ENCODE data around the gene UNC5C. TPM values are rescaled to one million over a fixed set of nuclear protein-coding genes. Genes with fewer than 3 reads are reported as not detected.
A peak's percentile ranks its signal among the peaks of the same experiment; 100 is the strongest.

UNC5C gene
- total and polyA plus RNA-seq, 10 of the 15 experiments (the other 5 are each of a cell fraction or from before 2014, with no cell fraction given) = 0.02 to 2.0 (median 0.15) TPM; not detected in 1

GRCh38 chr4:95549246-95550114 lies 707 bp upstream of the UNC5C start (continued):
- no peak for TF ChIP-seq CBX3 (IDR thresholded peaks at IDR 0.05; ENCODE audit: borderline replicate concordance, low read depth)
- TF ChIP-seq MEF2A (IDR thresholded peaks at IDR 0.05; ENCODE audit: insufficient read depth, low read depth, low read length) = no peak
- TF ChIP-seq EED (IDR thresholded peaks at IDR 0.05; ENCODE audit: low read depth) = no peak
- no peak for TF ChIP-seq CTCF (IDR thresholded peaks at IDR 0.05 in 2 of 3, conservative IDR thresholded peaks at IDR 0.05 in 1 of 3; ENCODE audit: control insufficient read depth in 2 of 3, extremely low read depth in 1 of 3, insufficient read depth in 1 of 3, low read depth in 3 of 3, low read length in 3 of 3)
- 0 out of 2 replicates have a peak, but pooled peaks have one; percentile 29 for TF ChIP-seq TCF12 (IDR thresholded peaks at IDR 0.05; ENCODE audit: low read depth, low read length)
- TF ChIP-seq SMARCA5 (IDR thresholded peaks at IDR 0.05) = no peak
- TF ChIP-seq STAT3 (IDR thresholded peaks at IDR 0.05; ENCODE audit: low read depth, low read length) = no peak
- no peak for TF ChIP-seq CHD1 (IDR thresholded peaks at IDR 0.05; ENCODE audit: low read depth, low read length)
- no peak for TF ChIP-seq E4F1 (IDR thresholded peaks at IDR 0.05; ENCODE audit: borderline replicate concordance, partially characterized antibody)
- TF ChIP-seq PAX8 (IDR thresholded peaks at IDR 0.05) = no peak
- TF ChIP-seq GATAD2B (conservative IDR thresholded peaks at IDR 0.05; ENCODE audit: low read depth) = no peak
- no peak for TF ChIP-seq KDM1A (IDR thresholded peaks at IDR 0.05; ENCODE audit: borderline replicate concordance)
- no peak for TF ChIP-seq TCF7 (IDR thresholded peaks at IDR 0.05; ENCODE audit: borderline replicate concordance)
- TF ChIP-seq HDAC6 (IDR thresholded peaks at IDR 0.05; ENCODE audit: unreplicated experiment) = peak; percentile 98
- no peak for TF ChIP-seq ZNF207 (IDR thresholded peaks at IDR 0.05; ENCODE audit: borderline replicate concordance)
- TF ChIP-seq POLR2AphosphoS2 (IDR thresholded peaks at IDR 0.05; ENCODE audit: low read depth, low read length) = no peak
- no peak for TF ChIP-seq PRDM15 (CRISPR knock-in tag; IDR thresholded peaks at IDR 0.05)
- no peak for TF ChIP-seq HCFC1 (IDR thresholded peaks at IDR 0.05; ENCODE audit: low read length)
- TF ChIP-seq NBN (IDR thresholded peaks at IDR 0.05) = no peak
- TF ChIP-seq NR2C1 (IDR thresholded peaks at IDR 0.05) = no peak
- no peak for TF ChIP-seq SKIL (IDR thresholded peaks at IDR 0.05; ENCODE audit: low read depth, poor library complexity, severe bottlenecking)

All from GM12878 (cell line).